SKM-1 (cell line): ENCODE results near the gene ANKHD1.

Experiments used
- DNase-seq: peaks from one replicate; lab custom pipeline; 2025; ENCODE audit not compliant: unreplicated experiment; lab: John Stamatoyannopoulos, UW

The ANKHD1 gene

DNA sequence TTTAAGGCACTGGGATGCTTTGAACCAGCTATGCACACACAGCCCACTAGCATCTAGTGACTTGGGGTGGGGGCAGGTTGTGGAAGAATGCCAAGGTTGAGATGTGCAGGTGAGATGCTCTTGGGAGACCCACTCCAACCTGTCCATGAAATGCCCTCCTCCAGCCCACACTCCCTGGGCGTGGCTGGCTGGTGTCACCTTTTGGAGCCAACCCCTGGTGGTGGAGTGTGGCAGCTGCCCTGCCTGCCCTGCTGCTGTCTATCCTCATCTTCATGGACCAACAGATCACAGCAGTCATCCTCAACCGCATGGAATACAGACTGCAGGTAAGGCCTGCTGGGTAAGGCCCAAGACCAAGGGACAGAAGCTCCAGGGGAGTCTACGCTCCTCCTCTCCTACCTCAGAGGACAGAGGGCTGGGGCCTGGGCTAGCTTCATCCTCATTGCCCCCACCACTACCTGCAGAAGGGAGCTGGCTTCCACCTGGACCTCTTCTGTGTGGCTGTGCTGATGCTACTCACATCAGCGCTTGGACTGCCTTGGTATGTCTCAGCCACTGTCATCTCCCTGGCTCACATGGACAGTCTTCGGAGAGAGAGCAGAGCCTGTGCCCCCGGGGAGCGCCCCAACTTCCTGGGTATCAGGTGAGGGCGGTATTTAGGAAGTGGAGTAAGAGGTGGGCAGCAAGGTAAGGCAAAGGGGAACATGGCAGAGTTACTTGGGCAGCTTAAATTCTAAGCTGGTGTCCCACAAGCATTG is 34.2 kb upstream of the ANKHD1 start:
- no peak for DNase-seq

DNA sequence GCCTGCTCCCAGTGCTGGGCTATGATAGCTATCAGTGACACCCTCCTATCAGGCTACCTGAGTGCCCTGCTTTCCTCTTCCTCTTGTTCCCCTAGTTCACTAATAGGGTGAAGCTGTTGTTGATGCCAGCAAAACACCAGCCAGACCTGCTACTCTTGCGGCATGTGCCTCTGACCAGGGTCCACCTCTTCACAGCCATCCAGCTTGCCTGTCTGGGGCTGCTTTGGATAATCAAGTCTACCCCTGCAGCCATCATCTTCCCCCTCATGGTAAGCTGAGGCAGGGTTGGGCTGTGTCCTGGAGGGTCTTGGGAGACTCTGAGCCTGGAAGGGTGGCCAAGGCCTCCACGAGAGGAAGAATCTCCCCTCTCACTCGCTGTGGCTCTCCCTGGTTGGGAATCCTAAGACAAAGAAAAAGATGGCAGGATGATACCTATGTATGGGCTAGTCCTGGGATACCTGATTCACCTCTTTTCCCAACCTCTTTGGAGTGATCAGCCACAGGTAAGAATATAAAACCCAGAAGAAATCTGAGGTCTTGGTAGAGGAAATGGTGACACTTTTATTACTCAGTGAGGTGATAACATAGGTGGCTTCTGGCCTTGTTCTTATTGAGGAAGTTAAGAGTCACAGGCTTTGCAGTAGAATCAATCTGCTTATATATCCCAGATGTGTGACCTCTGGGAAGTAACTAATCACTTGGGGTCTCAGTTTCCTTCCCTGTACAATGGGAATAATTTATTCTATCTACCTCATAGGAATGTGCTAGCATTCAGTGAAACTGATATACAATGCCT is 30.1 kb upstream of the ANKHD1 start:
- no peak for DNase-seq

DNA sequence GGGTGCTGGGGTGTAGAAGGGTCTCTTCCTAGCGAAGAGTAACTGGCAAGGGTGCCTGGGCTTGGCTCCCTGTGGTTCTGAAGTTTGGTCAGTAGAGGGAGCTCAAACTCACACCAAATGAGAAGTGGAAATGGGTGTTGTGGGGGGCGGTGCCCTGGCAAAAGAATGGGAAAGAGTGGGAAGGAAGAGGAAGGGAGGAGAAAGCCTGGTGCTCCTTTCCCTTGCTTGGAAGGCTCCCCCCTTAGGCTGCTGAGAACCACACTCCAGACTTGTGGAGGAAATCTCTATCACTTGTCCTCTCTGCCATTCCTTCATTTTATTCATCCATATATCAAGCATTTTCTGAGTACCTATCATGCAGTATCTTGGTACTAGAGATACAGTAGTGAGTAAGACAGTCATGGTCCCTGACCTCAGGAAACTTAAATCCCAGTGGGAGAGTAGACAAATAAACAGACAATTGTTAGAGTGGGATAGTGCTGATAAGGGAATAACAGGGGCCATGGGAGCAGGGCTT is 28.6 kb upstream of the ANKHD1 start:
- peak; percentile 29 for DNase-seq

DNA sequence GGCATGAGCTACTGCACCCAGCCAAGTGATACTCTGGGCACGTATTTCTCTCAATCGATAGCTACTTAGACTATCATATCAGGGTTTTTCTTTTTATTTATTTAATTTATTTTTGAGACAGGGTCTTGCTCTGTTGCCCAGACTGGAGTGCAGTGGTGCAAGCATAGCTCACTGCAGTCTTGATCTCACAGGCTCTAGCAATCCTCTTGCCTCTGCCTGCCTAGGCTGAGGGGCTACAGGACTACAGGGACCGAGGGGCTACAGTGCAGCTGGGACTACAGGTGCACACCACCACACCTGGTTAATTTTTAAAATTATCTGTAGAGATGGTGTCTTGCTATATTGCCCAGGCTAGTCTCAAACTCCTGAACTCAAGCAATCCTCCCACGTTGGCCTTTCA is 20.3 kb upstream of the ANKHD1 start:
- no peak for DNase-seq

DNA sequence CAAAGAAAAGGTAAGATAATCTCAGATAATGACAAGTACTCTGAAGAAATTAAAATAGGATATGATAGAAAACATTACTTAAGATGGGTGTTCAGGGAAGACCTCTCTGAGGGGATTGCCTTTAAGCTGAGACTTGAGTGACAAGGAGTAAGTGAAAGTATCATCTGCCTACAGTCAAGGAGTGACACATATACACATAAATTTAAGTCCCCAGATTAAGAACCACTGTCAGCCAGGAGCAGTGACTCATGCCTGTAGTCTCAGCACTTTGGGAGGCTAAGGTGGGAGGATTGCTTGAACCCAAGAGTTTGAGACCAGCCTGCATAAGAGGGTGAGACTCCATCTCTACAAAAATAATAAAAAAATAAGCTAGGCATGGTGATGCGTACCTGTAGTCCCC is 19.7 kb upstream of the ANKHD1 start:
- DNase-seq: no peak

DNA sequence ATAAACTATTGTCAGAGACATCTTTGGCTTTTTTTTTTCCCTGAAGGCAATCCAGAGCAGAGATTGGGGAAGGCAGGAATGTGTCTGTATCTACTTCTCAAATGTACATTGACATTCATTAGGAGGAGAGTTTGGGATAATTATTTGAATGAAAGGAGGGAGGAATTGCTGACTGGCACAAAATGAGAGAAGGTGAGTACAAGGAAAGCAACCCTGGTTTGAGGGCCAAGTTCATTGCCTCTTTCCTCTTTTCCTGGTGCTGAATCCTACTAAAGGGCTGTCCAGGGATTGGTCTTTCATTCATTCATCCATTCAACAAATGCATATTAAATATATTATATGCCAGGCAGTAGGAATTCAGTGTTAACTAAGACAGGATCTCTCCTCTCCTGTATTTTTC is 18.8 kb upstream of the ANKHD1 start:
- no peak for DNase-seq

DNA sequence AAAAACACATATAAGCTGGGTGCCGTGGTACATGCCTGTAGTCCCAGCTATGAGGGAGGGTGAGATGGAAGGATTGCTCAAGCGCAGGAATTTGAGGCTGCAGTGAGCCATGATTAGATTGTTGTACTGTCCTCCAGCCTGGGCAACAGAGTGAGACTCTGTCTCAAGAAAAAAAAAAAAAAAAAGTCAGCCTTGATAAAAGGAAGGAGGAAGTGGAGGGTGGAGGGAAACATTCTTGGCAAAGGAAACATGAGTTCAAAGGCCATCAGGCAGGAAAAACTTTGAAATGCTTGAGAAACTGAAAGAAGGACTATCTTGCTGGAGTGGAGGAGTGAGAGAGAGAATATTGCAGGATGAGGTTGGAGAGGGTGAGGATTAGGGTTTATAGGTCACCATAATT is 18.3 kb upstream of the ANKHD1 start:
- no peak for DNase-seq

DNA sequence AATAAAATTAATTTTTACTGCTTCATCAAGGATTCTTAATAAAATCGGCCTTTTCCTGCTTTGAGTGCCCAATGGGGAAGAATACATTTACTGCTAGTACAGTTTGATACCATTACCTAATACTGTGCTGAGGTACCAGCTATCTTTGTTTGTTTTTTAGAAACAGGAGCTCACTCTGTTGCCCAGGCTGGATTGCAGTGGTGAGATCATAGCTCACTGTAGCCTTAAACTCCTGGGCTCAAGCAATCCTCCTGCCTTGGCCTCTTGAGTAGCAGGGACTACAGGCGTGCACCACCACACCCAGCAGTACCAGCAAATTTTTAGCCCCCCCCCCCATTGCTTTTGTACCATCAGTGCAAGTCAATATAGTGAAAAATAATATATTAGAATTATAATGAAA is 13.6 kb upstream of the ANKHD1 start:
- no peak for DNase-seq

DNA sequence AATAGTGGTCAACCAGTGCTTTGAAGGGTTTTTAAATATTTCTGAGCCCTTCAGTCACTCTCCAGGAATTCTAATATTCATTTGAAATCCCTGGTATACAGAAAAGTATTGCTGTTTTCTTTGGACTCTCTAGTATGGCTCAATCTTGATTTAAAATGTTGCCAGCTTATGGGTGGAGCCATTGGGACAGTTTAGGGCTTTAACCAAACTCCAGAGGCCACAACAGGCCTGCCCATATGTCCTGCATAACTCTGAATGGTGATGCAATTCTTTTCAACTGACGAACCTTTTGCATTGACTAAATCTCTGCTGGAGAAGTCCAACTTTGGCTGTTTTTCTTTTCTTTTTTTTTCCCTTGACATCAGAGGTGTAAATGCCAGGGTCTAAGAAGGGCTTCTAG is 10.3 kb upstream of the ANKHD1 start:
- no peak for DNase-seq

DNA sequence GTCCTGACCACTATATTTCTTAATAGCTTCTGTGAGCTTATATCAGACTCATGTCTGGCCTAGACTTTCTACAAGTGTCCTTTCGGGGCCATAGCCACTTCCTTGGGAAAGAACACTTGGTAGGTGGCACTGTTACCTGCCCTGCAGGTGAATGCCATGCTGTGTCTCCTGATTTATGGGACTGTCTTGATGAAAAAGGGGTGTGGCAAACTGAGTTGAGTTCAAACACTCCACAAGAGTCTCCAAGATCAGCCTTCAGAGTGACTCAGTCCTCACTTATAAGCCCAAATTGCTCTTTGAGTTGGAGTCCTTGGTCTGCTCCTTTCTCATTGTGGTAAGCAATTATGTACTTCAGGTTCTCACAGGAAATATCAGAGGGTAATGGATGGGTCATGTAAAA is 9.9 kb upstream of the ANKHD1 start:
- DNase-seq: no peak

DNA sequence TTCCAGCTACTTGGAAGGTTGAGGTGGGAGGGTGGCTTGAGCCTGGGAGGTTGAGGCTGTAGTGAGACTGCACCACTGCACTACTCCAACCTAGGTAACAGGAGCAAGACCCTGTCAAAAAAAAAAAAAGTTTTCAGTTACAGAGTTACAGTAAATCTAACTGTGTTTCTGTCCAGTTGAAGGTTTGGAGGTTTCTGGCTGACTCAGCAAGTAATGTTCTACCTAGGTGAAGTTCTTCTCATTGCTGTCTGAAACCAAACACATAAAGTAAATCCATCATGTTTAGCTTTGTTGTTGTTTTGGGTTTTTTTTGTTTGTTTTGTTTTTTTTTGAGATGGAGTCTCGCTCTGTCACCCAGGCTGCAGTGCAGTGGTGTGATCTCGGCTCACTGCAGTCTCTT is 7.9 kb upstream of the ANKHD1 start:
- no peak for DNase-seq

DNA sequence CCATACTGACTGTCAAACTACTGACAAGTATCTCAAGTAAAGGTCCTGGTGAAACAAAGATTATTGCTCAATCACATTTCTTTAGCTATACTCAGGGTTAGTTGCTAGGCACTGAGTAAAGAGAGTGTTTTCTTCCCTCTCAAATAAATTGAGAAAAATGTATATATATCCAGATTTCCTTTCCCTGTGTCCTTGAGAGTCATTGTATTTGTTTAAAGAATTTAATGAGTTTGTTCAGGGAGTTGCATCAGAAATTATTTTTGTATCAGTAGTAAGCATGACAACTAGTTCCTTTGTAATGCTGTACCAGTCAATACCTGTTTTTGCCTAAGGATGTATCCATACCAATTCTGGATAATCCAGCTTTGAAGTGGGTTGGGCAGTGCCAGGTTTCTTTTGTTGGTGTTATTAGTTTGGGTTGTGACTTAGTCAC is 3.2 kb upstream of the ANKHD1 start:
- DNase-seq: no peak

DNA sequence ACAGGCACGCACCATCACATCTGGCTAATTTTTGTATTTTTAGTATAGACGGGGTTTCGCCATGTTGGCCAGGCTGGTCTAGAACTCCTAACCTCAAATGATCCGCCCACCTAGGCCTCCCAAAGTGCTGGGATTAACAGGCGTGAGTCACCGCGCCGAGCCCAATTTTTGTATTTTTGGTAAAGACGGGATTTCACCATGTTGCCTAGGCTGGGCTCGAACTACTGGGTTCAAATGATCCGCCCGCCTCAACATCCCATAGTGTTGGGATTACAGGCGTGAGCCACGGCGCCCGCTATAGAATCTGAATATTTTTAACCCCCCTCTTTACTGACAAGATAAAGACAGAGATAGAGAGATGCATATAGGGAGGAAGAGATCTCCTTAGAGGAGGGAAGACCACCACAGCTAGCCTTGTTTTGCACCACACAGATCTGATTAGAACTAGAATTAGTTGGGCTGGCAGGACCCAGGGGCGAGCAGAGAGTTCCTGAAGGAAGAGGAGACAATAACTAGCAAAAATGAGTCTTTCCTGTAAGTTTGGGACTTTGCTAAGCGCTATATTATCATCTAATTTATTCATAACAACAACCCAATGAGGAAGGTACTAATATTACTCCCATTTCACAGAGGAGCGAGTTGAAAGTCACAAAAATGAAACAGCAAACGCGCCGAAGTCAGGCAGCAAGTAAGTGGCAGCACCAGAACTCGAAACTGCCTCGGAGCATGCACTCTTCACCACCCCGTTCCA is 1.5 kb upstream of the ANKHD1 start:
- DNase-seq: no peak

DNA sequence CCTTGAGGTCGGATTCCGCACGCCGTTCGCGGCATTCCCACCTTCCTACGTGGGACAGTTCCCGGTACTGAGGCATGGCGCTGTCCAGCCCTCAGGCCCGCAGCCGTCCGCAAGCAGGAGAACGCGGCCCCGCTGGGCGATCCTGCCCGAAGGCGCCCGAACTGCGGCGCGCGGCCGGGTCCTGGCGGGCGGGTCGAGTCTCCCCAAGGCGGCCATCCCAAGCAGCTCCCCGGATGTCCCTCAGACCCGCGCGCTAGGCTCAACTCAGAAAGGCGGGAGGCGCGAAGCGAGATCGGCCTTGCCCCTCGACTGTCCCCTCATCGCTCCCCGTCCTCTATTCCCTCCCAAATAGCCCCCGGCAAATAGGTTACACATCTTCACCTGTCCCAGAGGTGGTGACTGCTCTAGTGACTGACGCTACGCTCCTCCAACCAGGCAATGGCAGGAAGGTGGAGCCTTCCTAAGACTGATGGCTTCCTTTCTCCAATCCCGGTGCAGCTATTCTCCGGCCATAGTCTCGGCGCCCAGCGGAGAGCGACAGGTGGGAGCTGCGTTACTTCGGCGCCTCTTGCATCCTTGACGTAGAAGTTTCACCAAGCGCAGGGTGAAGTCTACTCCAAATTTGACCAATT is 787 bp upstream of the ANKHD1 start:
- DNase-seq: peak; percentile 95

DNA sequence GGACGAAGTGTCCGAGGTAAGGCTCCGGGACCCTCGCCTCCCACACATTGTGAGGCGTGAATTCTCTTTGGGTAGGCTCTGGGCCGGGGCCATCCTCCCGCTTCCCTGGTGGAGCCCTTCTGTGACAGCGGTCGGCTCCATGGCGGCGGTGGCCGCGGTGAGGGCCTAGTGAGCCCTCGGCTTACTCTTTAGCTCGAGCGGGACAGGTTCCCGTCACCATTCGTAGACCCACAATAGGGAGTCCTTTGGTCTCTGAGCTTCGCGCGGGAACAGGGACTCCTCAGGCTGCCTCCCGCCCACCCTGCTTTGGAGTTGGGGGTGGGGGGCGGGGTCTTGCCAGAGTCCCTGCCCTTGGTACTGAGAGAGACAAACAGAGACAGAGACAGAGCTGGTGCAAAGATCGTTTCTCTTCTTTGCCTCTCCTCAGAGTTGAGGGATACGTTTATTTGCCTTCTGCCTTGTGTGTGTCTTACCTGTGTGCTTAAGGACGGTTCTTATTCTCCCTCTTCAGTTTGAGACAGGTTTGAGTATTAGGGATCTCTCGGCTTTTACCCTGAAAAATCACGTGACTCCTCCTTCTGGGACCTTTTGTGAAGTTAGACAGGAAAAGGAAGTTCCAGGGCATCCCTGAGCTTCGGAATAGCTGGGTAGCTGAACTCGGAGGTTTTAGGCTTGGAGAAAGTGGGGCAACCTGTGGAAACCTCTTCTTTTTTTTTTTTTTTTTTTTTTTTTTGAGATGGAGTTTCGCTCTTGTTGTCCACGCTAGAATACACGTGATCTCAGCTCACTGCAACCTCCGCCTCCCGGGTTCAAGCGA is 833 bp downstream of the ANKHD1 start:
- DNase-seq: peak; percentile 51

DNA sequence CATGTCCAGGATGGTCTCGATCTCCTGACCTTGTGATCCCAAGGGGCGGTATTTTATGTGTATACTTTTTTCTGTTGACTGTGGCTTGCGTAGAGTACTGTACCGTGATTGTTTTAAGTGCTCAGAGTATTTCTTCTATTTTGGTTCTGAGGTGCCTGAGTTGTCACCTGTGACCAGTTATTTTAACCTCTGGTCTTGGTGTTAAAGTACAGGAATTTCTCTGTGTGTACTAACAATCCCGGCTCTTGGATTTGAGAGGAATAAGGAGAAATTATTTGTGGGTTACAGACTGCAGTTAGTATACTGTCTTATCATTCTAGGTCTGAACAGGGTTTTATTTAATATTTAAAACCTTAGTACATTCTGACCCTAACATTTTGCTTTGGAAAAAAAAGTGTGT is 2.0 kb downstream of the ANKHD1 start:
- no peak for DNase-seq

DNA sequence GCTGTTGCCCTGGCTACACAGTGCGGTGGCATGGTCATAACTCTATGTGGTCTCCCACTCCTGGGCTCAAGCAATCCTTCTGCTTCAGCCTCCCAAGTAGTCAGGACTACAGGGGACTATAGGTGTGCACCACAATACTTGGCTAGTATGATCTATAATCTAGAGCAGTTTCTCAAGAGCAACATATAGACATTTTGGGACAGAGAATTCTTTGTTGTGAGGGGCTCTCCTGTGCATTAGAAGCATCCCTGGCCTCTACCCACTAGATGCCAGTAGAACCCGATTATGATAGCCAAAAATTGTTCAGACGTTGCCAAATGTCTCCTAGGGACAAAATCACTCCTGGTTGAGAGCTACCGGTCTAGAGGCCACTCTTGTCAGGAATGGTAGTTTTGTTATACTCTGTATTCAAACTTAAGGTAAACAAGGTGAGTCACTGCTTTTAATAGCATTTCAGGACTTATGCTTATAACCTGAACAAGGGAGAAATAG is 7.2 kb downstream of the ANKHD1 start:
- DNase-seq: no peak

DNA sequence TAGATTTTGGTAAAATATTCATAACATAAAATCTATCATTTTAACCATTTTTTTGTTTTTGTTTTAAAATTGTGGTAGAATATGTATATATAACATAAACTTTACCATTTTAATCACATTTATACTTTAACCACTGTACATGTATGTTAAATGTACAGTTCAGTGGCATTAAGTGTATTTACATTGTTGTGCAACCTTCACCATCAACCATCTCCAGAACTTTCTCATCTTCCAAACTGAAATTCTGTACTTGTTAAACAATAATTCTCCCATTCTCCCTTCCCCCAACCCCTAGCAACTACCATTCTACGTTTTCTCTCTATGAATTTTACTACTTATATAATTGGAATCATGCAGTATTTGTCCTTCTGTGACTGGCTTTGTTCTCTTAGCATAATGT is 11.6 kb downstream of the ANKHD1 start:
- DNase-seq: no peak

DNA sequence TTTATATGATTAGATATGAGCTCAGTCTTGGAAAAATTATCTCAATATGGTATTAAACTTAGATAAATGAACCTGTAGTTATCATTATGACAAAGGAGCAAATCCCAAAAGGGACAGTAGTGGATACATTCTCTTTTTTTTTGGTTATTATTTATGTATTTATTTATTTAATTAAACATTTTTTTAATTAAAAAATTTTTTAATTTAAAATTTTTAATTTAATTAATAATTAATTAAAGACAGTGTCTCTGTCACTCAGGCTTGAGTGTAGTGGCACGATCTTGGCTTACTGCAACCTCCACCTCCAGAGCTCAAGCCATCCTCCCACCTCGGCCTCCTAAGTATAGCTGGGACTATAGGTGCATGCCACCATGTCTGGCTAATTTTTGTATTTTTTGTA is 15.6 kb downstream of the ANKHD1 start:
- no peak for DNase-seq

DNA sequence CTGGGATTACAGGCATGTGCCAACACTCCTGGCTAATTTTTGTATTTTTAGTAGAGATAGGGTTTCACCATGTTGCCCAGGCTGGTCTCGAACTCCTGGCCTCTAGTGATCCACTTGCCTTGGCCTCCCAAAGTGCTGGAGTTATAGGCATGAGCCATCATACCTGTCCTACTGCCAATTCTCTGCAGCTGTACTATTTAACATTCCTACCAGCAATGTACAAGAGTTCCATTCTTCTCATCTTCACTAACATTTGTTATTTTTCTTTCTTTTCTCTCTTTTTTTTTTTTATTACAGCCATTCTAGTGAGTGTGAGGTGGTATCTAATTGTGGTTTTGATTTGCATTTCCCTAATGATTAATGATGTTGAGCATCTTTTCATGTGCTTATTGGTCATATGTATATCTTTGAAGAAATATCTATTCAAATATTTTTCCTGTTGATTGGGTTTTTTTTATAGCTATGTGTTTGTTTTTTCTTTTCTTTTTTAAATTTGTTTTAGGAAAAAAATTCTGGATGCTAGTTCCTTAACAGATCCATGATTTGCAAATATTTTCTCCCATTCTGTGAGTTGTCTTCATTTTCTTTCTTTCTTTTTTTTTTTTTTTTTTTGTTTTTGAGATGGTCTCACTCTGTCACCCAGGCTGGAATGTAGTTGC is 17.4 kb downstream of the ANKHD1 start:
- no peak for DNase-seq
